H1 (cell line): Measurements from ENCODE around the gene DDI2. TPM values are rescaled to one million over a fixed set of nuclear protein-coding genes. Genes with fewer than 3 reads are reported as not detected.

Experiments
- CTCF ChIA-PET: fragments of 300-600 bp; sonication (Branson Sonifier 250); formaldehyde crosslinking; loops from one replicate; lab custom pipeline; 2021; ENCODE audit not compliant: partially characterized antibody; lab: Charles Lee
- POLR2A ChIA-PET: fragments of 300-600 bp; sonication (Branson Sonifier 250); formaldehyde crosslinking; loops from one replicate; lab custom pipeline; 2021; ENCODE audit warnings: inconsistent platforms; ENCODE audit not compliant: partially characterized antibody; lab: Charles Lee
- DNase-seq, 2 experiments: peaks; one replicate each; pipeline versions ENCODE4 v3.0.0 to v3.0.0-alpha.2; 2010 to 2022; ENCODE audit warnings: low spot score in 2 of 2, low read depth in 1 of 2, mixed read lengths in 1 of 2
- FAIRE-seq: peaks from 2 replicates; lab custom pipeline; 2011; peaks lifted over from hg19 to GRCh38; lab: Jason Lieb, UNC
- H2AFZ ChIP-seq: 2 replicates; pipeline ENCODE4 v1.8.1; 2012; ENCODE audit warnings: low read length, inconsistent platforms
- H2AK5ac ChIP-seq: 2 replicates; pipeline ENCODE4 v1.6.1; 2013; ENCODE audit warnings: low read depth, low read length
- H2BK120ac ChIP-seq: replicated peaks from 2 replicates; pipeline ENCODE3; 2013; ENCODE audit warnings: low read depth, low read length, inconsistent platforms
- H2BK12ac ChIP-seq: 2 replicates; pipeline ENCODE4 v1.6.1; 2013; ENCODE audit warnings: low read depth, low read length
- H2BK15ac ChIP-seq: 2 replicates; pipeline ENCODE4 v1.6.1; 2013; ENCODE audit warnings: low read length
- H2BK20ac ChIP-seq: 2 replicates; pipeline ENCODE4 v1.6.1; 2013; ENCODE audit warnings: low read length
- H2BK5ac ChIP-seq: 2 replicates; pipeline ENCODE4 v1.6.1; 2013; ENCODE audit warnings: low read depth, low read length
- H3K14ac ChIP-seq: 2 replicates; pipeline ENCODE4 v1.6.1; 2013; ENCODE audit warnings: inconsistent platforms; ENCODE audit not compliant: insufficient read length
- H3K18ac ChIP-seq: 2 replicates; pipeline ENCODE4 v1.6.1; 2013; ENCODE audit warnings: low read length; ENCODE audit errors: extremely low read depth
- H3K23ac ChIP-seq: 2 replicates; pipeline ENCODE4 v1.6.1; 2013; ENCODE audit warnings: inconsistent platforms; ENCODE audit not compliant: insufficient read length
- H3K23me2 ChIP-seq: 2 replicates; pipeline ENCODE4 v1.6.1; 2013; ENCODE audit warnings: low read depth, low read length
- H3K27ac ChIP-seq: 2 replicates; pipeline ENCODE4 v1.6.1; 2011; ENCODE audit warnings: low read depth, low read length, inconsistent platforms
- H3K27me3 ChIP-seq, 4 experiments: replicated peaks in 1 of 4; 1 replicate in 1 of 4; 2 replicates in 3 of 4; pipeline versions ENCODE4 v1.6.1 to v1.8.1; 2011 to 2013; ENCODE audit warnings: low read length in 3 of 4, mild to moderate bottlenecking in 3 of 4, inconsistent platforms in 2 of 4, mixed read lengths in 2 of 4, moderate library complexity in 1 of 4; ENCODE audit not compliant: control insufficient read depth in 3 of 4, insufficient read depth in 3 of 4; ENCODE audit errors: extremely low read depth in 1 of 4
- H3K36me3 ChIP-seq, 4 experiments: 2 replicates each; pipeline versions ENCODE4 v1.6.1 to v1.8.1; 2011 to 2013; ENCODE audit warnings: mild to moderate bottlenecking in 4 of 4, low read length in 3 of 4, moderate library complexity in 2 of 4, control low read depth in 1 of 4, inconsistent platforms in 1 of 4; ENCODE audit not compliant: insufficient read depth in 4 of 4, control insufficient read depth in 2 of 4
- H3K4ac ChIP-seq: replicated peaks from 2 replicates; pipeline ENCODE3; 2013; ENCODE audit warnings: low read length, low read depth, mixed read lengths, inconsistent platforms; ENCODE audit not compliant: insufficient read length
- H3K4me1 ChIP-seq, 4 experiments: replicated peaks in 1 of 4; 1 replicate in 1 of 4; 2 replicates in 3 of 4; pipeline versions ENCODE4 v1.6.1 to v1.8.1; 2011 to 2013; ENCODE audit warnings: low read length in 3 of 4, inconsistent platforms in 2 of 4, mixed read lengths in 1 of 4; ENCODE audit not compliant: insufficient read depth in 4 of 4, control insufficient read depth in 3 of 4
- H3K4me2 ChIP-seq, 2 experiments: 2 replicates each; pipeline versions ENCODE4 v1.6.1 to v1.8.1; 2011 to 2013; ENCODE audit warnings: low read depth in 2 of 2, low read length in 2 of 2, control low read depth in 1 of 2, inconsistent platforms in 1 of 2, mild to moderate bottlenecking in 1 of 2; ENCODE audit not compliant: insufficient read depth in 1 of 2
- H3K4me3 ChIP-seq, 4 experiments: fragments of 200-600, 300-600 bp in 1 of 4; sonication (generic), shearing (Covaris generic), sonication (Bioruptor Twin) in 1 of 4; 2 replicates each; pipeline versions ENCODE4 v1.5.1 to v1.8.1; 2011 to 2016; ENCODE audit warnings: low read length in 4 of 4, low read depth in 3 of 4, control low read depth in 2 of 4, inconsistent platforms in 2 of 4, mild to moderate bottlenecking in 2 of 4, mixed read lengths in 1 of 4, moderate library complexity in 1 of 4; ENCODE audit not compliant: insufficient read depth in 2 of 4; ENCODE audit errors: extremely low read depth in 1 of 4
- H3K56ac ChIP-seq: replicated peaks from 2 replicates; pipeline ENCODE3; 2013; ENCODE audit warnings: low read depth, mild to moderate bottlenecking, mixed read lengths, low read length, inconsistent platforms; ENCODE audit not compliant: insufficient read length
- H3K79me1 ChIP-seq: 2 replicates; pipeline ENCODE4 v1.6.1; 2013; ENCODE audit warnings: low read depth, low read length, control low read depth
- H3K79me2 ChIP-seq, 2 experiments: 2 replicates each; pipeline versions ENCODE4 v1.6.1 to v1.8.1; 2012 to 2013; ENCODE audit warnings: low read length in 2 of 2, mild to moderate bottlenecking in 2 of 2, inconsistent platforms in 1 of 2; ENCODE audit not compliant: insufficient read depth in 2 of 2, control insufficient read depth in 1 of 2
- H3K9ac ChIP-seq, 4 experiments: replicated peaks in 1 of 4; 1 replicate in 1 of 4; 2 replicates in 3 of 4; pipeline versions ENCODE4 v1.6.1 to v1.8.1; 2011 to 2013; ENCODE audit warnings: low read depth in 3 of 4, low read length in 3 of 4, control low read depth in 2 of 4, mild to moderate bottlenecking in 2 of 4, moderate library complexity in 2 of 4, inconsistent platforms in 1 of 4; ENCODE audit errors: extremely low read depth in 1 of 4
- H3K9me3 ChIP-seq, 2 experiments: 2 replicates each; pipeline versions ENCODE4 v1.6.1 to v1.8.1; 2012 to 2013; ENCODE audit warnings: mild to moderate bottlenecking in 2 of 2, moderate library complexity in 2 of 2, control low read depth in 1 of 2, inconsistent platforms in 1 of 2, low read depth in 1 of 2, low read length in 1 of 2, mixed read lengths in 1 of 2; ENCODE audit not compliant: insufficient read depth in 2 of 2
- H4K20me1 ChIP-seq, 2 experiments: replicated peaks in 1 of 2; 2 replicates each; pipeline versions ENCODE3 to v1.8.1; 2011 to 2013; ENCODE audit warnings: inconsistent platforms in 2 of 2, low read length in 2 of 2, mild to moderate bottlenecking in 1 of 2; ENCODE audit not compliant: insufficient read depth in 2 of 2, control insufficient read depth in 1 of 2
- H4K5ac ChIP-seq: 2 replicates; pipeline ENCODE4 v1.6.1; 2013; ENCODE audit warnings: low read length, low read depth, mixed read lengths, inconsistent platforms; ENCODE audit not compliant: insufficient read length
- H4K8ac ChIP-seq: 2 replicates; pipeline ENCODE4 v1.8.0; 2013; ENCODE audit warnings: mild to moderate bottlenecking, moderate library complexity, low read length, inconsistent platforms; ENCODE audit not compliant: insufficient read depth; ENCODE audit errors: extremely low read depth
- H4K91ac ChIP-seq: replicated peaks from 2 replicates; pipeline ENCODE3; 2013; ENCODE audit warnings: low read length, mixed read lengths, inconsistent platforms; ENCODE audit not compliant: insufficient read length
- BACH1 ChIP-seq: IDR thresholded peaks from 2 replicates; pipeline ENCODE4 v1.6.1; 2012; ENCODE audit warnings: low read length, improper control_type of control experiment
- JUND ChIP-seq: IDR thresholded peaks from 2 replicates; pipeline ENCODE4 v1.6.1; 2011; ENCODE audit warnings: mild to moderate bottlenecking, improper control_type of control experiment, low read length
- PHF8 ChIP-seq: fragments of 200-600 bp; sonication (generic); conservative IDR thresholded peaks from 2 replicates; pipeline ENCODE4 v1.7.1; 2012; ENCODE audit warnings: low read depth, mild to moderate bottlenecking, inconsistent platforms, low read length, moderate library complexity
- WGBS, 2 experiments: shearing (Covaris generic) in 1 of 2; methylation state at CpG; one replicate each; pipeline versions ENCODE4 v1.1.6 to v1.1.7; 2013 to 2015; ENCODE audit warnings: low lambda C conversion rate in 2 of 2, mixed read lengths in 2 of 2, inconsistent platforms in 1 of 2, low coverage in 1 of 2, missing lambda C conversion rate in 1 of 2; ENCODE audit not compliant: insufficient replicate concordance in 2 of 2, insufficient coverage in 1 of 2, insufficient read length in 1 of 2; ENCODE audit errors: extremely low coverage in 1 of 2, missing lambda C conversion rate in 1 of 2; 5-methylcytosine and 5-hydroxymethylcytosine counted together
- polyA plus RNA-seq, 7 experiments: library from polyadenylated mRNA; depleted of rRNA in 3 of 7; stranded (reverse) in 5 of 7; unstranded in 2 of 7; fragments of >200 nt in 5 of 7; fragments of 200-250 nt in 2 of 7; gene quantifications; 1 replicate in 5 of 7; 2 replicates in 1 of 7; 4 replicates in 1 of 7; pipeline versions ENCODE4 v1.2.1 to v1.2.3, GENCODE V29; 2011 to 2013; ENCODE audit warnings: missing spikeins in 2 of 7, mixed read lengths in 2 of 7
- total RNA-seq: library from RNA; stranded (reverse); fragmentation: NEBNext Ultra II Directional; extraction: Animal tissue kit (Norgen Biotek cat#: 25700); gene quantifications from 2 replicates; pipeline ENCODE4 v1.2.1, GENCODE V29; 2021

DDI2 gene
- total and polyA plus RNA-seq, 2 of the 8 experiments (the other 6 are each of a cell fraction or from before 2014, with no cell fraction given): 7.7 to 38.3 TPM

DNA sequence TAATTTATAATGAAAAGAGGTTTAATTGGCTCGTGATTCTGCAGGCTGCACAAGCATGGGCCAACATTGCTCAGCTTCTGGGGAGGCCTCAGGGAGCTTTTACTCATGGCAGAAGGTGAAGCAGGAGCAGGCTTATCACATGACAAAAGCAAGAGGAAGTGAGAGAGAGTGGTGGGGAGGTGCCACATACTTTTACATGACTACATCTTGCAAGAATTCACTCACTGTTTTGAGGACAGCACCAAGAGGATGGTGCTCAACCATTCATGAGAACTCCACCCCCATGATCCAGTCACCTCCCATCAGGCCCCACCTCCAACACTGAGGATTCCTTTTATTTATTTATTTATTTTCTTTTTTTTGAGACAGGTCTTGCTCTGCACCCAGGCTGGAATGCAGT lies 61.3 kb downstream of the DDI2 start:
- WGBS, 2 experiments: 90% methylated on average over 1 of the region's 1 CpG; no CpG with 5 or more reads in 1 of the 2 experiments
- no peak overlapping the region for H3K18ac ChIP-seq
- no peak overlapping the region for H2BK120ac ChIP-seq
- no peak overlapping the region for H3K4ac ChIP-seq
- CTCF ChIA-PET: no interaction called here
- no peak overlapping the region for H2BK15ac ChIP-seq
- H2AK5ac ChIP-seq: no peak overlapping the region
- FAIRE-seq: no peak
- TF ChIP-seq JUND (0 out of 2 replicates have a peak, but pooled peaks have one; percentile 16), BACH1 (no peak), PHF8 (no peak)
- TF ChIP-seq, all 59 proteins: peak for 1
- Histone ChIP-seq H3K56ac (no peak overlapping the region), H3K23me2 (peaks cover 5% of the 10 kb centered on the region; the same call in 1 of the 2 replicates), H2AFZ (no peak overlapping the region), H4K91ac (no peak overlapping the region), H3K4me2 (no peak overlapping the region), H3K27me3 (no peaks in the 10 kb centered on the region), H3K9ac (no peak overlapping the region), H3K4me3 (no peak overlapping the region), H3K27ac (no peak overlapping the region), H2BK12ac (no peak overlapping the region), H3K79me1 (no peaks in the 10 kb centered on the region), H4K20me1 (no peaks in the 10 kb centered on the region), H3K23ac (no peak overlapping the region), H2BK5ac (no peak overlapping the region), H3K9me3 (peaks cover 3 to 5% of the 10 kb centered on the region in 2 experiments), H4K8ac (no peak overlapping the region; the same call in 1 of the 2 replicates), H3K79me2 (no peaks in the 10 kb centered on the region), H2BK20ac (no peak overlapping the region), H4K5ac (no peak overlapping the region), H3K36me3 (no peaks in the 10 kb centered on the region), H3K4me1 (peaks cover 0 to 3% (median 0%) of the 10 kb centered on the region in 4 experiments; a peak in 2 of 7 replicates), H3K14ac (no peak overlapping the region)
- peak in 1 of 2 experiments; percentile 15 for DNase-seq
- POLR2A ChIA-PET: interaction anchor here (1.0 to 1.3 kb wide), 2 partner anchors 10 to 13 kb away, joined by 3 to 4 read pairs; no protein-coding TSS in a partner anchor
